SK-N-MC (cell line): ENCODE measurements around the gene ARHGEF7.

Experiments
- EZH2 ChIP-seq: fragments of 200-600 bp; sonication (generic); IDR thresholded peaks from one replicate; pipeline ENCODE4 v1.6.1; 2017; ENCODE audit warnings: antibody characterized with exemption
- FOXP2 ChIP-seq: optimal IDR thresholded peaks from 2 replicates; pipeline ENCODE3; 2011; ENCODE audit warnings: mild to moderate bottlenecking, moderate library complexity; ENCODE audit not compliant: insufficient read depth; ENCODE audit errors: extremely low read length, control extremely low read depth
- POLR2AphosphoS5 ChIP-seq: IDR thresholded peaks from 2 replicates; pipeline ENCODE4 v1.6.1; 2012; ENCODE audit warnings: mild to moderate bottlenecking, low read depth, low read length, borderline replicate concordance

- TF ChIP-seq POLR2AphosphoS5, result no peak
- no peak for TF ChIP-seq EZH2
- TF ChIP-seq FOXP2, result no peak
These were observed 115.3 kb downstream of the ARHGEF7 start for GRCh38 chr13:111230385-111230930.
